Measurements from ENCODE around the gene ZBP1.

ZBP1 gene

DNA sequence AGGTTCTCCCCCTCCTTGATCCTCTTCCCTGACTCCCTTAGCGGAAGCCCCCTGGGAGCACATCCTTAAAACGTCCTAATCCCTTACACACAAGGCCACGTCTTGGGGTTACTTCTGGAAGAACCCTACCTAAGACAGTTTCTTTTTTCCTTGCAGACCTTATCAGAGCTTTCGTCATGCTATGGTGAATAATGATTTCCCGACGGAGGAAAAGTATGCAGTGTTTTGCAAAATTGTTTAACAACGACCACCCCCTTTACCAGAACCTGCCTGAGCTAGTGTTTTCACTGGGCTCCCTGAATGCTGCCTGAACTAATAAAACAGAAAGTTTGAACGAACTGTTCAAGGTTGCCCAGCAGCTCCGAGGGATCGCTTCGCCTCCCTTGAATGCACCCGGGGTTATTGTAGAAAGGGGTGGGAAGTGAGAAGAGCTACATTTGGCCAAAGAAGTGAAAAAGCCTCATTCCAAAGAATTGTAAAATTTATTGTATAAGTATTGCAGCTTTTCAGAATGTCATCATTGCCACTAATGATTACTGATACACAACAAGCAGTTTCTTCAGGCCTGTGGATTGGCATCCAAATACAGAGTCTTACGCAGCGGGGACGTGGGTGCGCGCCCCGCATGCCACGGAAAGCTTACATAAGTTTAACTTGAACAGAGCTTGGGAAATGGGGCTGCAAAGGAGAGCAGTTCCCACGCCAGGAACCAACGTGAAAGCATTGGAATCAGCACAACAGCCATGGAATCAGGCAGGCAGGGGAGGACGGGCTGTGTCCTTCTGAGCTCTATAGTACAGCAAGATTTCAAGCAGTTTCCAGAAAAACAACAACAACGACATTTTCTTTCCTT is 27.9 kb upstream of the ZBP1 start:
- CTCF ChIA-PET = interaction anchor here (1.4 to 2.9 kb wide), 2 partner anchors 25 to 51 kb away, joined by 4 to 8 read pairs; no protein-coding TSS in a partner anchor
- POLR2A ChIA-PET = no interaction called here
- TF ChIP-seq, protein P1, sequence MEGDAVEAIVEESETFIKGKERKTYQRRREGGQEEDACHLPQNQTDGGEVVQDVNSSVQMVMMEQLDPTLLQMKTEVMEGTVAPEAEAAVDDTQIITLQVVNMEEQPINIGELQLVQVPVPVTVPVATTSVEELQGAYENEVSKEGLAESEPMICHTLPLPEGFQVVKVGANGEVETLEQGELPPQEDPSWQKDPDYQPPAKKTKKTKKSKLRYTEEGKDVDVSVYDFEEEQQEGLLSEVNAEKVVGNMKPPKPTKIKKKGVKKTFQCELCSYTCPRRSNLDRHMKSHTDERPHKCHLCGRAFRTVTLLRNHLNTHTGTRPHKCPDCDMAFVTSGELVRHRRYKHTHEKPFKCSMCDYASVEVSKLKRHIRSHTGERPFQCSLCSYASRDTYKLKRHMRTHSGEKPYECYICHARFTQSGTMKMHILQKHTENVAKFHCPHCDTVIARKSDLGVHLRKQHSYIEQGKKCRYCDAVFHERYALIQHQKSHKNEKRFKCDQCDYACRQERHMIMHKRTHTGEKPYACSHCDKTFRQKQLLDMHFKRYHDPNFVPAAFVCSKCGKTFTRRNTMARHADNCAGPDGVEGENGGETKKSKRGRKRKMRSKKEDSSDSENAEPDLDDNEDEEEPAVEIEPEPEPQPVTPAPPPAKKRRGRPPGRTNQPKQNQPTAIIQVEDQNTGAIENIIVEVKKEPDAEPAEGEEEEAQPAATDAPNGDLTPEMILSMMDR (IDR thresholded peaks at IDR 0.05; ENCODE audit: control extremely low read depth, extremely low read depth, low read depth, missing control alignments) = no peak
- no peak for DNase-seq (ENCODE audit: extremely low spot score)

DNA sequence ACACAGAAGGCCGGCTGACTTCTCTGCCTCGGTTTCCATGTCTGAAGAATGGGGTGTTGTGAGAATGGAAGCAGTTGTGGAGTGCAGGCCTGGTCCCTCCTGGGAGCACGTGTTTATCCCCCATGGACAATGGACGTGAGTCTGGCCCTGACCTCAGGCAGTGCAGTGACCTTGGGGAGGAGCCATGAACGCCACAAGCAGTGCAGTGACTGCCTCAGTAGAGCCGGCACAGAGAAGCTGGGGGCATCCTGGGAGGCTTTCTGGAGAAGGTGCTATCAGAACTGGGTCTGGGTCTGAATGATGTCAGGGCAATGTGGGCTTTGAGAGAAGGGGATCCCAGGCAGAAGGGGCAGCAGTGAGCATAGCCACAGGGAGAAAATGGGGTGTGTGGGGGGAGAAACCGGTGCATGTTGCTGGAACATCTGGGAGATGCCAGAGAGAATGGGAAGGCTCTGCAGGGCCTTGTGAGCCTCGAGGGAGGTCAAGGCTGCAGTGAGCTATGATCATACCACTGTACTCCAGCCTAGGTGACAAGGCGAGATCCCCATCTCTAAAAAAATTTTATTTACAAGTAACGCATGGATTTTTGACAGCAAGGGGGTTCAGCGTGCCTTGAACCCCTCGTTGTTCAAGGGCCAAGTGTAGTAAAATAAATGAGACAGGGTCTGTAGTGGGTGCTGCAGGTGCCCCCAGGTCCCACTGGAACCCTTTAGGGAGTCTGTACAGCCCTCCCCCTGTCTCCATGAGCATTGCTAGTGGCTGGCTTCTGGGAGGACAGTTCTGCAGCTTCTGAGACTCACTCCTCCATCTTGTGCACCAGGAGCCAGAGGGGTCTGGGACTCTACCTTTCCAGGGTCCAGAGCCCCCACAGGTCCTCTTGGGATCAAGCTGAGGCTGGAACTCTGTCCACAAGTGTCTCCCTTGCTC is 27.0 kb upstream of the ZBP1 start:
- DNase-seq (ENCODE audit: extremely low spot score) = no peak
- ChIA-PET POLR2A (no interaction called here), CTCF (interaction anchor here (1.1 to 3.3 kb wide), 4 partner anchors 7 to 64 kb away, joined by 3 to 12 read pairs (median 6); no protein-coding TSS in a partner anchor)
- TF ChIP-seq, protein P1 (IDR thresholded peaks at IDR 0.05; ENCODE audit: control extremely low read depth, extremely low read depth, low read depth, missing control alignments) = no peak

DNA sequence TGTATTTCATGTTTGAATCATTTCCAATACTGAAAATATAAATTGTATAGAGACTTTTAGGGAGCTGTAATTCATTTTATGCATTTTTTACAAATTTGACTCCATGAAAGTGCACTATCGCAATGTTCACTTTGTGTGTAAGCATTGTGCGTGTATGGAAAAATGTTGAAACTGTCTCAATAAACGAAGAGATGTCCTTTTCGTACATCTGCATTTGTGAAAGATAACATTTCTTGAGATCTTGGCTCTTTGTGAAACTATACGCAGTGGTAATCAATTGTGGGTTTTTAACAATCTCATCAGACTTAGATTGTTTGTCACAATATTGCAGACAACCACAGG is 18.6 kb upstream of the ZBP1 start:
- no peak for DNase-seq (ENCODE audit: extremely low spot score)
- TF ChIP-seq, protein P1 (IDR thresholded peaks at IDR 0.05; ENCODE audit: control extremely low read depth, extremely low read depth, low read depth, missing control alignments) = no peak
- ChIA-PET POLR2A (no interaction called here), CTCF (interaction anchor here (1.4 kb wide), 1 partner anchor 15 kb away, joined by 4 read pairs; no protein-coding TSS in a partner anchor)

DNA sequence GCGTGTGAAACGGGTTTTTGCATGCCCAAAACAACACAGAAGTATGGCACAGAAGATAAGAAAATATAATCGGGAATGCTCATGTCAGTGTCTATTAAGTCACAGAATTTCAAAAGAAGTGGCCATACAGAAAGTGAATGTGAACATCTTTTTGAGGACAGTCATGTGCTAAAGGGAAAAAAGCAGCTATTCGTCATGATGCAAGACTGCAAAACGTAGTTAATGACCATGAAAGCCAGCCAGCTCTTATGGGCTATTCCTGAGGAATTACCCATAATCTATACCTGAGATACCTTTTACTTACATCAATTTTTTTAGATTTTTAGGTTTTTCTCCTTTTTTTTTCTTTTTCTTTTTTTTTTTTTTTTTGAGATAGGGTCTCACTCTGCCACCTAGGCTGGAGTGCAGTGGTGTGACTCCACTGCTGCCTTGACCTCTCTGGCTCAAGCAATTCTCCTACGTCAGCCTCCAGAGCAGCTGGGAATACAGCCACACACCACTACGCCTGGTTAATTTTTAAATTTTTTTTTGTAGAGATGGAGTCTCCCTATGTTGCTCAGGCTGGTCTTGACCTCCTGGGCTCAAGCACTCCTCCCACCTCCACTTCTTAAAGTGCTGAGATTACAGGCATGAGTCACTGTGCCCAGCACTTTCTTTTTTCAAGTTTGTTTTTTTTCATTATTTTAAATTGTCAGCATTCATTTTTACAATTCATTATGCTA is 18.1 kb upstream of the ZBP1 start:
- TF ChIP-seq, protein P1 (IDR thresholded peaks at IDR 0.05; ENCODE audit: control extremely low read depth, extremely low read depth, low read depth, missing control alignments) = no peak
- ChIA-PET CTCF (interaction anchor here (1.4 kb wide), 1 partner anchor 16 kb away, joined by 4 read pairs; no protein-coding TSS in a partner anchor), POLR2A (no interaction called here)
- no peak for DNase-seq (ENCODE audit: extremely low spot score)

DNA sequence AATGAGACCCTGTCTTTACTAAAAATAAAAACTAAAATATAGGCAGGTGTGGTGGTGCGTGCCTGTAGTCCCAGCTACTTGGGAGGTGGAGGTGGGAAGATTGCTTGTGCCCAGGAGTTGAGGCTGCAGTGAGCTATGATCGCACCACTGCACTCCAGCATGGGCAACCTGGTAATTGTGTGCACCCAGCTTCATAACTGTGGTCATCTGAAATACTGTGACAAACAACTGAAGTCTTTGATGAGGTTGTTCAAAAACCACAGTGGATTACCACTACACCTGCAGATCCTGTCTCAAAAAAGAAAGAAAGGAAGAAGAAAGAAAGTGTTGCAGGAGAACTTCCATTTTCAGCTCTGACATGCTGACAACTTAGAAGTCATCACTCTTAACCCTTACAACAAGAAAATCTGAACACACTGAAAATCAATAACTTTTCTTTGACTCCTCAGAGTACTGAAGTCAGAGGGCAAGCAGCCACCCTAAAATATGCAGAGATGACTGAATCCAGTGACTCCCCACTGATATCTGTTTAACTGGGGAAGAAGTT is 13.8 kb upstream of the ZBP1 start:
- DNase-seq (ENCODE audit: extremely low spot score) = no peak
- CTCF ChIA-PET = interaction anchor here (0.8 to 1.2 kb wide), 2 partner anchors 21 to 546 kb away, joined by 3 to 4 read pairs; no protein-coding TSS in a partner anchor
- TF ChIP-seq, protein P1 (IDR thresholded peaks at IDR 0.05; ENCODE audit: control extremely low read depth, extremely low read depth, low read depth, missing control alignments) = no peak
- POLR2A ChIA-PET = no interaction called here

Measured in GM10248 (cell line).